Activated naive CD4-positive, alpha-beta T cell treated with anti-CD3 and anti-CD28 coated beads for 36 hours (primary cell): Measurements from ENCODE around the gene ZFAND4. TPM values are rescaled to one million over a fixed set of nuclear protein-coding genes. Genes with fewer than 3 reads are reported as not detected.

Experiments used
- total RNA-seq, 2 experiments: library from RNA; stranded (reverse); gene quantifications; one replicate each; pipeline ENCODE4 v1.2.3, GENCODE V29; 2021

Gene ZFAND4
- total RNA-seq, 2 experiments from 2014 or later, result 13.3 to 14.7 TPM

Other genes with a start within 250 kb of the ZFAND4 start
- gene WASHC2C, start 54.5 kb upstream of the ZFAND4 start, total RNA-seq, result 10 to 100 TPM; 17.0 to 17.9 TPM
- 1 to 10 TPM; 9.4 to 9.5 TPM for gene AGAP4, start 174.7 kb upstream of the ZFAND4 start, total RNA-seq